Measurements from ENCODE around the gene C6orf136. TPM values are rescaled to one million over a fixed set of nuclear protein-coding genes. Genes with fewer than 3 reads are reported as not detected.
"Not testable (repeated sequence)": the region's sequence is repeated elsewhere in the genome, so short reads cannot be mapped to it uniquely, and the experiment has no call there.

C6orf136 gene
- total RNA-seq = 18.8 and 19.5 TPM in 2 replicates
- long read RNA-seq = 0 reads

- Mint-ChIP-seq H3K9me3 (ENCODE audit: low read depth) (no peaks in the 10 kb centered on the region), H3K4me3 (ENCODE audit: low read depth) (peak within 1 kb of the TSS; percentile 86), H3K36me3 (ENCODE audit: insufficient read depth) (peaks cover 24% of the 10 kb centered on the region), H3K27me3 (no peaks in the 10 kb centered on the region), H3K4me1 (ENCODE audit: low read depth) (peaks cover 17% of the 10 kb centered on the region), H3K27ac (peak within 1 kb of the TSS; percentile 96)
- DNase-seq (ENCODE audit: low spot score, unreplicated experiment) = peak; percentile 79
- TF ChIP-seq CTCF (IDR thresholded peaks at IDR 0.05; ENCODE audit: unreplicated experiment) = no peak
Observed at GRCh38 chr6:30646450-30647241, at the start of gene C6orf136. Gene C6orf136, plus strand, starts transcription at chr6:30647133. Its CDS starts 99 bp downstream, at chr6:30647232.

DNA sequence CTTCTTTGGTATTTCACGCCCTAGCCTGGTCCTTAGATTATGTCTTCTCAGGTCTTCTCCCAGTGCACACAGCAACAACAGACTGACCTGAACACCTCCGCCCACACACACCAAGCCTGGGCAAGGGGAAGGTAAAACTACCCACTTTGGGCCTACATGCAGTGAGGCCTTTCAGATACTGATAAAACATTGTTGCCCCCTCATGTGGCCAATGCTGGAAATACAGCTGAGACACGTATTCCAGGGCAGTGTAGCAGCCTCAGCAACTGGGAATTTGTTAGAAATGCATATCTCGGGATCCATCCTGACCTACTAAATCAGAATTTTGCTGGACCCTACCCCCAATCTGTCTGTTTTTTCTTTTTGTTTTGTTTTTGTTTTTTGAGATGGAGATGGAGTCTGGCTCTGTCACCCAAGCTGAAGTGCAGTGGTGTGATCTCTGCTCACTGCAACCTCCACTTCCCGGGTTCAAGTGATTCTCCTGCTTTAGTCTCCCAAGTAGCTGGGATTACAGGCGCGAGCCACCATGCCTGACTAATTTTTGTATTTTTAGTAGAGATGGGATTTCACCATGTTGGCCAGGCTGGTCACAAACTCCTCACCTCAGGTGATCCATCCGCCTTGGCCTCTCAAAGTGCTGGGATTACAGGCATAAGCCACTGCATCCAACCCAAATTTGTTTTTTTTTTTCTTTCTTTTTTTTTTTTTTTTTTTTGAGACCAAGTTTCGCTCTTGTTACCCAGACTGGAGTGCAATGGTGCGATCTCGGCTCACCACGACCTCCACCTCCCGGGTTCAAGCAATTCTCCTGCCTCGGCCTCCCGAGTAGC, 49.4 kb upstream of the C6orf136 start:
- not testable (repeated sequence) for H3K4me1 Mint-ChIP-seq (ENCODE audit: low read depth); H3K4me3 Mint-ChIP-seq (ENCODE audit: low read depth); H3K27me3 Mint-ChIP-seq; H3K9me3 Mint-ChIP-seq (ENCODE audit: low read depth)
- peak; percentile 67 for DNase-seq (ENCODE audit: low spot score, unreplicated experiment)
- Mint-ChIP-seq H3K27ac (peak overlapping the region; percentile 68), H3K36me3 (ENCODE audit: insufficient read depth) (peaks cover 13% of the 10 kb centered on the region)
- TF ChIP-seq CTCF (IDR thresholded peaks at IDR 0.05; ENCODE audit: unreplicated experiment) = peak; percentile 75

GRCh38 chr6:30598912-30599624, 47.9 kb upstream of the C6orf136 start:
- Mint-ChIP-seq H3K36me3 (ENCODE audit: insufficient read depth) (peaks cover 23% of the 10 kb centered on the region), H3K4me3 (ENCODE audit: low read depth) (no peak overlapping the region), H3K27ac (peak overlapping the region; percentile 67), H3K9me3 (ENCODE audit: low read depth) (no peaks in the 10 kb centered on the region), H3K27me3 (no peaks in the 10 kb centered on the region), H3K4me1 (ENCODE audit: low read depth) (no peaks in the 10 kb centered on the region)
- no peak for TF ChIP-seq CTCF (IDR thresholded peaks at IDR 0.05; ENCODE audit: unreplicated experiment)
- no peak for DNase-seq (ENCODE audit: low spot score, unreplicated experiment)

GRCh38 chr6:30599625-30600324, 47.2 kb upstream of the C6orf136 start:
- H3K27ac Mint-ChIP-seq = no peak overlapping the region
- H3K4me1 Mint-ChIP-seq (ENCODE audit: low read depth) = no peaks in the 10 kb centered on the region
- TF ChIP-seq CTCF (IDR thresholded peaks at IDR 0.05; ENCODE audit: unreplicated experiment) = no peak
- H3K27me3 Mint-ChIP-seq = no peaks in the 10 kb centered on the region
- no peak for DNase-seq (ENCODE audit: low spot score, unreplicated experiment)
- no peaks in the 10 kb centered on the region for H3K9me3 Mint-ChIP-seq (ENCODE audit: low read depth)
- no peak overlapping the region for H3K4me3 Mint-ChIP-seq (ENCODE audit: low read depth)
- H3K36me3 Mint-ChIP-seq (ENCODE audit: insufficient read depth) = peaks cover 26% of the 10 kb centered on the region

All from progenitor cell of endocrine pancreas (in vitro differentiated cells).